GM23338 (cell line): ENCODE measurements around the gene VPS35. TPM values are rescaled to one million over a fixed set of nuclear protein-coding genes. Genes with fewer than 3 reads are reported as not detected.
"Not testable (repeated sequence)": the region's sequence is repeated elsewhere in the genome, so short reads cannot be mapped to it uniquely, and the experiment has no call there.

ENCODE experiments used
- ATAC-seq: fragments of 200-7000 bp; cut with Tn5 transposase; 3 replicates; pipeline ENCODE4 v1.9.1; 2020
- DNase-seq: peaks from one replicate; pipeline ENCODE4 v3.0.0-alpha.2; 2015; ENCODE audit warnings: low spot score
- H2AFZ ChIP-seq: fragments of 200-600 bp; sonication (generic); 2 replicates; pipeline ENCODE4 v1.8.0; 2016; ENCODE audit warnings: antibody characterized with exemption, mild to moderate bottlenecking, moderate library complexity
- H3F3A ChIP-seq: fragments of 200-600 bp; sonication (generic); replicated peaks from 2 replicates; pipeline ENCODE4 v1.8.0; 2017; ENCODE audit warnings: antibody characterized with exemption, mixed run types, low read depth
- H3K27ac ChIP-seq: fragments of 200-600 bp; sonication (generic); 2 replicates; pipeline ENCODE4 v1.6.1; 2016; ENCODE audit warnings: low read depth
- H3K27me3 ChIP-seq: fragments of 200-600 bp; sonication (generic); 2 replicates; pipeline ENCODE4 v1.8.0; 2016; ENCODE audit warnings: mild to moderate bottlenecking, mixed run types, moderate library complexity; ENCODE audit not compliant: insufficient read depth
- H3K36me3 ChIP-seq: fragments of 200-600 bp; sonication (generic); 2 replicates; pipeline ENCODE4 v1.8.0; 2016; ENCODE audit warnings: mild to moderate bottlenecking; ENCODE audit not compliant: insufficient read depth
- H3K4me1 ChIP-seq: fragments of 200-600 bp; sonication (generic); 2 replicates; pipeline ENCODE4 v1.8.0; 2016; ENCODE audit warnings: mild to moderate bottlenecking, moderate library complexity; ENCODE audit not compliant: insufficient read depth
- H3K4me2 ChIP-seq: fragments of 200-600 bp; sonication (generic); 2 replicates; pipeline ENCODE4 v1.7.1; 2017; ENCODE audit warnings: mixed run types
- H3K4me3 ChIP-seq: fragments of 200-600 bp; sonication (generic); 2 replicates; pipeline ENCODE4 v1.6.1; 2016; ENCODE audit warnings: mixed run types
- H3K79me2 ChIP-seq: fragments of 200-600 bp; sonication (generic); replicated peaks from 2 replicates; pipeline ENCODE4 v1.8.0; 2017; ENCODE audit warnings: mild to moderate bottlenecking; ENCODE audit not compliant: insufficient read depth
- H3K9me2 ChIP-seq: fragments of 200-600 bp; sonication (generic); 2 replicates; pipeline ENCODE4 v1.8.0; 2017; ENCODE audit not compliant: insufficient read depth
- H4K20me1 ChIP-seq: fragments of 200-600 bp; sonication (generic); replicated peaks from 2 replicates; pipeline ENCODE4 v1.8.0; 2017; ENCODE audit warnings: mild to moderate bottlenecking; ENCODE audit not compliant: insufficient read depth
- H3K27ac Mint-ChIP-seq: 2 replicates; pipeline ENCODE4 v1.8.0; 2020; ENCODE audit warnings: inconsistent platforms, mild to moderate bottlenecking, moderate library complexity, mixed read lengths
- H3K27me3 Mint-ChIP-seq: 3 replicates; pipeline ENCODE4 v1.8.0; 2022; ENCODE audit warnings: low read depth, mild to moderate bottlenecking, moderate library complexity, mixed read lengths, inconsistent platforms; ENCODE audit not compliant: insufficient read depth, poor library complexity
- H3K36me3 Mint-ChIP-seq: 3 replicates; pipeline ENCODE4 v1.8.0; 2021; ENCODE audit warnings: low read depth, mild to moderate bottlenecking, inconsistent platforms, moderate library complexity, mixed read lengths
- H3K4me1 Mint-ChIP-seq: 3 replicates; pipeline ENCODE4 v1.8.0; 2020; ENCODE audit warnings: mild to moderate bottlenecking, inconsistent platforms, mixed read lengths
- H3K4me3 Mint-ChIP-seq: 3 replicates; pipeline ENCODE4 v1.8.0; 2021; ENCODE audit warnings: moderate library complexity, mild to moderate bottlenecking, inconsistent platforms, mixed read lengths
- H3K9me3 Mint-ChIP-seq: 3 replicates; pipeline ENCODE4 v1.8.0; 2020; ENCODE audit warnings: moderate library complexity, mild to moderate bottlenecking, inconsistent platforms, mixed read lengths
- EZH2 ChIP-seq: fragments of 200-600 bp; sonication (generic); IDR thresholded peaks from one replicate; pipeline ENCODE4 v1.8.0; 2017; ENCODE audit warnings: antibody characterized with exemption, mild to moderate bottlenecking, low read depth; ENCODE audit not compliant: unreplicated experiment
- JUNB ChIP-seq: IDR thresholded peaks from one replicate; pipeline ENCODE4 v1.6.1; 2016; ENCODE audit warnings: antibody characterized with exemption; ENCODE audit not compliant: unreplicated experiment
- ZNF114 ChIP-seq: fragments of 250-450 bp; sonication (Bioruptor Pico); IDR thresholded peaks from 2 replicates; pipeline ENCODE4 v1.5.0; 2020; ENCODE audit warnings: mild to moderate bottlenecking, moderate library complexity
- polyA plus RNA-seq: library from polyadenylated mRNA; unstranded; fragments of >200 nt; fragmentation: Nextera tagmentation; extraction: Ambion mirVana; gene quantifications from 2 replicates; pipeline ENCODE4 v1.2.1, GENCODE V29; 2016
- total RNA-seq: library from RNA; depleted of rRNA; stranded (reverse); fragments of >200 nt; shearing (Covaris generic); gene quantifications from 2 replicates; pipeline ENCODE4 v1.2.3, GENCODE V29; 2014
- TF ChIP-seq, protein P1 (sequence below): fragments of 250-450 bp; sonication (Bioruptor Pico); IDR thresholded peaks from 2 replicates; pipeline ENCODE4 v1.5.0; 2020; ENCODE audit warnings: mild to moderate bottlenecking, moderate library complexity
- TF ChIP-seq, protein P2 (sequence below): IDR thresholded peaks from one replicate; pipeline ENCODE4 v1.6.1; 2018; ENCODE audit warnings: antibody characterized with exemption; ENCODE audit not compliant: unreplicated experiment

Gene VPS35
- total and polyA plus RNA-seq, 2 experiments from 2014 or later = 31.1 to 40.0 TPM

DNA sequence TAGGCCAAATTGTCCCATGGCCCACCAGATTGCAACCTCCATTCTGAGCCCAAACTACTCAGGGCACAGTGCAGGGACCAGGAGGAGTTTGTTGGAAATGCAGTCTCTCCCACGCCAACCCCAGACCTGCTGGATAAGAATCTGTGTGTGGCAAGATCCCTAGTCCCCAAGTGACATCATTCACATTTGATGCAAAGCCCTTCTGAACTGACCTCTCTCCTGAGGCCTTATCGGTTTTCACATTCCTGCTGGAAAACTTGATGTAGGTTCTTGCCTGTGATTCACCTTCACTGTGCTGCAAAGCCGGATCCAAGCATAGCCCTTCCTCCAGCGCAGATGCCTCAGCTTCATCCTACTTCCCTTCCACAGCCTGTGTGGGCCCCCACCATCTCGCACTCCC is 61.2 kb downstream of the VPS35 start (continued):
- TF ChIP-seq, protein P1, sequence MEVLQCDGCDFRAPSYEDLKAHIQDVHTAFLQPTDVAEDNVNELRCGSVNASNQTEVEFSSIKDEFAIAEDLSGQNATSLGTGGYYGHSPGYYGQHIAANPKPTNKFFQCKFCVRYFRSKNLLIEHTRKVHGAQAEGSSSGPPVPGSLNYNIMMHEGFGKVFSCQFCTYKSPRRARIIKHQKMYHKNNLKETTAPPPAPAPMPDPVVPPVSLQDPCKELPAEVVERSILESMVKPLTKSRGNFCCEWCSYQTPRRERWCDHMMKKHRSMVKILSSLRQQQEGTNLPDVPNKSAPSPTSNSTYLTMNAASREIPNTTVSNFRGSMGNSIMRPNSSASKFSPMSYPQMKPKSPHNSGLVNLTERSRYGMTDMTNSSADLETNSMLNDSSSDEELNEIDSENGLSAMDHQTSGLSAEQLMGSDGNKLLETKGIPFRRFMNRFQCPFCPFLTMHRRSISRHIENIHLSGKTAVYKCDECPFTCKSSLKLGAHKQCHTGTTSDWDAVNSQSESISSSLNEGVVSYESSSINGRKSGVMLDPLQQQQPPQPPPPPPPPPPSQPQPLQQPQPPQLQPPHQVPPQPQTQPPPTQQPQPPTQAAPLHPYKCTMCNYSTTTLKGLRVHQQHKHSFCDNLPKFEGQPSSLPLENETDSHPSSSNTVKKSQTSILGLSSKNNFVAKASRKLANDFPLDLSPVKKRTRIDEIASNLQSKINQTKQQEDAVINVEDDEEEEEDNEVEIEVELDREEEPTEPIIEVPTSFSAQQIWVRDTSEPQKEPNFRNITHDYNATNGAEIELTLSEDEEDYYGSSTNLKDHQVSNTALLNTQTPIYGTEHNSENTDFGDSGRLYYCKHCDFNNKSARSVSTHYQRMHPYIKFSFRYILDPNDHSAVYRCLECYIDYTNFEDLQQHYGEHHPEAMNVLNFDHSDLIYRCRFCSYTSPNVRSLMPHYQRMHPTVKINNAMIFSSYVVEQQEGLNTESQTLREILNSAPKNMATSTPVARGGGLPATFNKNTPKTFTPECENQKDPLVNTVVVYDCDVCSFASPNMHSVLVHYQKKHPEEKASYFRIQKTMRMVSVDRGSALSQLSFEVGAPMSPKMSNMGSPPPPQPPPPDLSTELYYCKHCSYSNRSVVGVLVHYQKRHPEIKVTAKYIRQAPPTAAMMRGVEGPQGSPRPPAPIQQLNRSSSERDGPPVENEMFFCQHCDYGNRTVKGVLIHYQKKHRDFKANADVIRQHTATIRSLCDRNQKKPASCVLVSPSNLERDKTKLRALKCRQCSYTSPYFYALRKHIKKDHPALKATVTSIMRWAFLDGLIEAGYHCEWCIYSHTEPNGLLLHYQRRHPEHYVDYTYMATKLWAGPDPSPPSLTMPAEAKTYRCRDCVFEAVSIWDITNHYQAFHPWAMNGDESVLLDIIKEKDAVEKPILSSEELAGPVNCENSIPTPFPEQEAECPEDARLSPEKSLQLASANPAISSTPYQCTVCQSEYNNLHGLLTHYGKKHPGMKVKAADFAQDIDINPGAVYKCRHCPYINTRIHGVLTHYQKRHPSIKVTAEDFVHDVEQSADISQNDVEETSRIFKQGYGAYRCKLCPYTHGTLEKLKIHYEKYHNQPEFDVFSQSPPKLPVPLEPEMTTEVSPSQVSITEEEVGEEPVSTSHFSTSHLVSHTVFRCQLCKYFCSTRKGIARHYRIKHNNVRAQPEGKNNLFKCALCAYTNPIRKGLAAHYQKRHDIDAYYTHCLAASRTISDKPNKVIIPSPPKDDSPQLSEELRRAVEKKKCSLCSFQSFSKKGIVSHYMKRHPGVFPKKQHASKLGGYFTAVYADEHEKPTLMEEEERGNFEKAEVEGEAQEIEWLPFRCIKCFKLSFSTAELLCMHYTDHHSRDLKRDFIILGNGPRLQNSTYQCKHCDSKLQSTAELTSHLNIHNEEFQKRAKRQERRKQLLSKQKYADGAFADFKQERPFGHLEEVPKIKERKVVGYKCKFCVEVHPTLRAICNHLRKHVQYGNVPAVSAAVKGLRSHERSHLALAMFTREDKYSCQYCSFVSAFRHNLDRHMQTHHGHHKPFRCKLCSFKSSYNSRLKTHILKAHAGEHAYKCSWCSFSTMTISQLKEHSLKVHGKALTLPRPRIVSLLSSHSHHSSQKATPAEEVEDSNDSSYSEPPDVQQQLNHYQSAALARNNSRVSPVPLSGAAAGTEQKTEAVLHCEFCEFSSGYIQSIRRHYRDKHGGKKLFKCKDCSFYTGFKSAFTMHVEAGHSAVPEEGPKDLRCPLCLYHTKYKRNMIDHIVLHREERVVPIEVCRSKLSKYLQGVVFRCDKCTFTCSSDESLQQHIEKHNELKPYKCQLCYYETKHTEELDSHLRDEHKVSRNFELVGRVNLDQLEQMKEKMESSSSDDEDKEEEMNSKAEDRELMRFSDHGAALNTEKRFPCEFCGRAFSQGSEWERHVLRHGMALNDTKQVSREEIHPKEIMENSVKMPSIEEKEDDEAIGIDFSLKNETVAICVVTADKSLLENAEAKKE (CRISPR knock-in tag) = no peak
- no peak for TF ChIP-seq EZH2
- no peak for TF ChIP-seq JUNB
- TF ChIP-seq ZNF114 (CRISPR knock-in tag) = no peak
- TF ChIP-seq, protein P2, sequence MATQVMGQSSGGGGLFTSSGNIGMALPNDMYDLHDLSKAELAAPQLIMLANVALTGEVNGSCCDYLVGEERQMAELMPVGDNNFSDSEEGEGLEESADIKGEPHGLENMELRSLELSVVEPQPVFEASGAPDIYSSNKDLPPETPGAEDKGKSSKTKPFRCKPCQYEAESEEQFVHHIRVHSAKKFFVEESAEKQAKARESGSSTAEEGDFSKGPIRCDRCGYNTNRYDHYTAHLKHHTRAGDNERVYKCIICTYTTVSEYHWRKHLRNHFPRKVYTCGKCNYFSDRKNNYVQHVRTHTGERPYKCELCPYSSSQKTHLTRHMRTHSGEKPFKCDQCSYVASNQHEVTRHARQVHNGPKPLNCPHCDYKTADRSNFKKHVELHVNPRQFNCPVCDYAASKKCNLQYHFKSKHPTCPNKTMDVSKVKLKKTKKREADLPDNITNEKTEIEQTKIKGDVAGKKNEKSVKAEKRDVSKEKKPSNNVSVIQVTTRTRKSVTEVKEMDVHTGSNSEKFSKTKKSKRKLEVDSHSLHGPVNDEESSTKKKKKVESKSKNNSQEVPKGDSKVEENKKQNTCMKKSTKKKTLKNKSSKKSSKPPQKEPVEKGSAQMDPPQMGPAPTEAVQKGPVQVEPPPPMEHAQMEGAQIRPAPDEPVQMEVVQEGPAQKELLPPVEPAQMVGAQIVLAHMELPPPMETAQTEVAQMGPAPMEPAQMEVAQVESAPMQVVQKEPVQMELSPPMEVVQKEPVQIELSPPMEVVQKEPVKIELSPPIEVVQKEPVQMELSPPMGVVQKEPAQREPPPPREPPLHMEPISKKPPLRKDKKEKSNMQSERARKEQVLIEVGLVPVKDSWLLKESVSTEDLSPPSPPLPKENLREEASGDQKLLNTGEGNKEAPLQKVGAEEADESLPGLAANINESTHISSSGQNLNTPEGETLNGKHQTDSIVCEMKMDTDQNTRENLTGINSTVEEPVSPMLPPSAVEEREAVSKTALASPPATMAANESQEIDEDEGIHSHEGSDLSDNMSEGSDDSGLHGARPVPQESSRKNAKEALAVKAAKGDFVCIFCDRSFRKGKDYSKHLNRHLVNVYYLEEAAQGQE = no peak

DNA sequence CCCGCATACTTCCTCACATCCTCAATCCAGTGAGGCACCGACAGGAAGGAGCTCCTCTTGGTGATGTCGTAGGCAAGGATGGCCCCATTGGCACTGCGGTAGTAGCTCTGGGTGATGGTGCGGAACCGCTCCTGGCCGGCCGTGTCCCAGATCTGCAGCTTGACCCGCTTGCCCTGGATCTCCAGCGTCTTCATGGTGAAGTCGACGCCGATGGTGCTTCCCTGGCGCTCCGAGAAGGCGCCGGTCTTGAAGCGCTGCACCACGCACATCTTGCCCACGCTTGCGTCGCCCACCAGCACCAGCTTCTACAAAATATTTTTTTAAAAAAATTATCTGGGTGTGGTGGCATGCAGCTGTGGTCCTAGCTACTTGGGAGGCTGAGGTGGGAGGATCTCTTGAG is 62.3 kb downstream of the VPS35 start:
- not testable (repeated sequence) for H2AFZ ChIP-seq, H3K4me2 ChIP-seq, H3K9me3 Mint-ChIP-seq, H3K4me3 Mint-ChIP-seq, H3K9me2 ChIP-seq, H3K27me3 Mint-ChIP-seq, H3K4me1 Mint-ChIP-seq, H3K4me3 ChIP-seq, H3K27ac ChIP-seq, H3K79me2 ChIP-seq, H3K36me3 ChIP-seq, H3K27me3 ChIP-seq, H3F3A ChIP-seq, H3K27ac Mint-ChIP-seq, H4K20me1 ChIP-seq, H3K36me3 Mint-ChIP-seq, H3K4me1 ChIP-seq, ATAC-seq, DNase-seq

DNA sequence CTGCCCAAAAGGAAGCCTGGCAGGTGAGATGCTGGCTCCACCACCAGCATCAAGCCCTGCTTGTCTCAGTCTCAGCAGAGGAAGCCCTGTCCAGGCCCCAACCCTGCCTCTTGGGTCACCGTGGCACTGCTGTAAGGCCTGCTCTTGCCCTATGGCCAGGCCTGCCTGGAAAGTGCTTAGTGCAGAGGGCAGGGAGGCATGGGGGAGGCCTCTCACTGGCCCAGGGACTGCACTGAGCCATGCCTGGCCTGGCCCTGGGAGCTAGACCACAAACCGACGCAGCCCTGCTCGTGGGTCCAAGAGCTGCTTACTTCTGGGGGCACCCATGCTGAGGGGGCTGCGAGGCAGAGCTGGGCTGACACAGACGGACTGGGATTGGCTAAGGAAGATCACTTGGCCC is 64.1 kb downstream of the VPS35 start:
- not testable (repeated sequence) for H3K27ac Mint-ChIP-seq, H3K9me3 Mint-ChIP-seq, DNase-seq, ATAC-seq, H3K27ac ChIP-seq, H3K36me3 Mint-ChIP-seq, H3K9me2 ChIP-seq, H4K20me1 ChIP-seq, H3K4me3 ChIP-seq, H3K36me3 ChIP-seq, H2AFZ ChIP-seq, H3K27me3 ChIP-seq, H3F3A ChIP-seq, H3K4me2 ChIP-seq, H3K4me3 Mint-ChIP-seq
- Mint-ChIP-seq H3K27me3 (peaks cover 11% of the 10 kb centered on the region), H3K4me1 (peaks cover 15% of the 10 kb centered on the region)
- Histone ChIP-seq H3K79me2 (peaks cover 17% of the 10 kb centered on the region), H3K4me1 (peaks cover 17% of the 10 kb centered on the region; the same call in 1 of the 2 replicates)

DNA sequence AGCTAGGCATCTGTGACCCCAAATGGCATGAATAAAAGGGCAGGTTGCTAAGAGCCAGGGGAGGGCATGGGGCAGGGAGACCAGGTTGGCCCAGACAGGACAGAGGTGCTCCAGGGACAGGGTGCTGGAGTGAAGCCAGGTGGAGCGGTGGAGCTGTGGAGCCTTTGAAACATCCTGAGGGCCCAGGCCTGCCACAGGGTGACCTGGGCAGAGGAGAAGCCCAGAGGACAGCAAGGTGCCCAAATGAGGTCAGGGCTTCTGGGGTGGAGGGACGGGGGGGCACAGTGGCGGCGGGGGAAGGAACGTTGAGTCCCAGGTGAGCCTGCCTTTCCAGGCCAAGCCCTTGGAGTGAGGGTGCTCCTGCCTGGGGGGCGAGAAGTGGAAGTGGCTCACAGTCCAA is 65.3 kb downstream of the VPS35 start:
- H3K27me3 Mint-ChIP-seq, H3K4me3 Mint-ChIP-seq, H4K20me1 ChIP-seq, H3K36me3 ChIP-seq, DNase-seq, H3K27ac Mint-ChIP-seq, H3F3A ChIP-seq, H3K27me3 ChIP-seq, H2AFZ ChIP-seq, H3K4me1 Mint-ChIP-seq, H3K27ac ChIP-seq, H3K4me3 ChIP-seq, H3K36me3 Mint-ChIP-seq, H3K9me3 Mint-ChIP-seq, H3K9me2 ChIP-seq, H3K4me2 ChIP-seq: not testable (repeated sequence)
- Histone ChIP-seq H3K79me2 (peaks cover 28% of the 10 kb centered on the region), H3K4me1 (peaks cover 11% of the 10 kb centered on the region; the same call in 1 of the 2 replicates)
- peak; percentile 7 for ATAC-seq
